ENCODE data around the gene ZNF582. TPM values are rescaled to one million over a fixed set of nuclear protein-coding genes. Genes with fewer than 3 reads are reported as not detected.

Gene ZNF582
- total RNA-seq, 4 donors from 2014 or later, result 0.22 to 1.9 (median 0.83) TPM

GRCh38 chr19:56333506-56333905, 59.8 kb downstream of the ZNF582 start:
- Histone ChIP-seq H3K4me3 (no peak overlapping the region), H3K4me1 (no peaks in the 10 kb centered on the region), H3K27me3 (no peaks in the 10 kb centered on the region), H3K9me3 (peaks cover 0 to 11% (median 0%) of the 10 kb centered on the region in 3 donors), H3K36me3 (no peaks in the 10 kb centered on the region), H3K27ac (no peak overlapping the region)
- intact Hi-C loops (cut with DNase I; ENCODE audit: low total_unique reads), result no loop called here
- TF ChIP-seq CTCF (IDR thresholded peaks at IDR 0.05 in 4 of 5, conservative IDR thresholded peaks at IDR 0.05 in 1 of 5) (peak in 1 of 5 experiments; percentile 16), POLR2A (IDR thresholded peaks at IDR 0.05) (no peak)
- DNase-seq, result no peak
- no peak for ATAC-seq
- in situ Hi-C loops (cut with MboI; ENCODE audit: low sequenced_read_pairs in 4 of 4), result no loop called here

Other genes with a start within 250 kb of the ZNF582 start
- not detected for gene GALP, start 217.5 kb downstream of the ZNF582 start, total RNA-seq
- gene ZSCAN5B, start 195.8 kb downstream of the ZNF582 start, total RNA-seq, result not detected
- not detected for gene ZSCAN5C, start 191.3 kb downstream of the ZNF582 start, total RNA-seq
- gene EDDM13, start 120.8 kb downstream of the ZNF582 start, total RNA-seq, result not detected
- gene ZSCAN5A, start 78.7 kb downstream of the ZNF582 start, total RNA-seq, result 10 to 100 TPM in 1 of 4 donors, 1 to 10 TPM in 2, under 1 TPM in 1; 1.00 to 26.1 (median 3.6) TPM
- 1 to 10 TPM; 3.5 to 9.2 (median 4.3) TPM for gene ZNF583, start 10.8 kb upstream of the ZNF582 start, total RNA-seq
- gene ZNF667, start 83.8 kb upstream of the ZNF582 start, total RNA-seq, result under 1 TPM; 0.24 to 0.78 (median 0.48) TPM
- gene ZNF471, start 114.3 kb upstream of the ZNF582 start, total RNA-seq, result 1 to 10 TPM in 3 of 4 donors, under 1 TPM in 1; 0.56 to 3.8 (median 3.2) TPM
- gene ZFP28, start 145.4 kb upstream of the ZNF582 start, total RNA-seq, result 1 to 10 TPM; 2.6 to 5.7 (median 4.9) TPM
- 1 to 10 TPM in 1 of 4 donors, under 1 TPM in 3; 0.32 to 2.0 (median 0.83) TPM for gene ZNF470, start 173.9 kb upstream of the ZNF582 start, total RNA-seq
- gene ZNF71, start 201.8 kb upstream of the ZNF582 start, total RNA-seq, result 1 to 10 TPM; 6.7 to 7.5 (median 7.4) TPM
- under 1 TPM in 1 of 4 donors, not detected in 3; 0.39 TPM for gene SMIM17, start 249.6 kb upstream of the ZNF582 start, total RNA-seq

Measured in gastrocnemius medialis (tissue), 4 donors.